ENCODE measurements around the gene ITIH5. TPM values are rescaled to one million over a fixed set of nuclear protein-coding genes. Genes with fewer than 3 reads are reported as not detected.

ITIH5 gene
- total and polyA plus RNA-seq, 4 donors = 0.88 to 68.5 (median 6.4) TPM

DNA sequence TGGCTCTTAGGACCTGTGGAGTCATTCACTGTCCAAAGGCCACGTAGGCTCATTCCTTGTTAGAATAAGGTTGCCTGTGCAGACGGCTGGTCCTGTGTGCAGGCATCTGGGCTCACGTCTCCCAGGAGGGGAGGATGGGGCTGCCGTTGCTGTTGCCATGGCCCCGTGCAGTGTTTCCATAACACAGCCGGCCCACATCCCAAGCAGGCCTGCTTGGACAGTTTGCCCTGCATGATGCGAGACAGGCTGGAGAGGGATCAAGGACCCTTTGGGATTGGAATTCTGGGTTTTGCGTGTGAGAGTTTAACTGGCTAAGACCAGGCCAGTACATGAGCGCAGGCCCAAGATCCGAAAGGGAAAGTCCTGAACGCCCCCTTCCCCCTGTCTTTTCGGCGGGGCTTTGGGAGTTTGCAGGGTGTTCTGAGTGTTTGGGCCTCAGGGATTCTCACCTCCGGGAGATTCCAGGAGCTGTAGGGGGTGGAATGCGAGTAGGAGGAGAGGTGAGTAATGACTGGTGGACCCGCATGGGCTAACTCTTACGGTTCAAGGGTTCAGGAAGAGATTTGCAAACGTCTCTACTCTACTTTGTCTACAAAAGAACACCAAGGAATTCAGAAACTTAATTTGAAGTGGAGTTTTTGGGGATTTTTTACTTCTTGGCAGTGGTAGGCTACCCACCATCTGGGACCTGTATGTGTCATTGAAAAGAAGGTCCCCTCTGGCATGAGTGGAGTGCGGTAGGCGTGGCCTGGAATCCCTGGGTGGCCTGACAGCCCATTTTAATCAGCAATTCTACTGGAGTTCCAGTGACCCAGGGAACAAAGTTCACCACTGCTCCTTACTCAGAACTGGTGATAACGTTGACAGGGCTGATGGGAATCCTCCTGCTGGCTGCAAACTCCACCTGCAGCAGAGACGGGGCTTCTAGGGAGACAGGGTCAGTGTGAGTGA, 125.4 kb downstream of the ITIH5 start:
- peaks cover 0 to 4% (median 0%) of the 10 kb centered on the region in 4 donors for H3K9me3 ChIP-seq (ENCODE audit: control insufficient read depth in 4 of 4, insufficient read depth in 3 of 4, low read length in 3 of 4)
- H3K9ac ChIP-seq (ENCODE audit: insufficient read depth in 1 of 2, low read length in 2 of 2) = peak overlapping the region in 1 of 2 donors; percentile 73
- peak overlapping the region; percentile 14 to 85 for H3K27ac ChIP-seq (ENCODE audit: low read depth in 1 of 2, low read length in 1 of 2)
- DNase-seq (peak; percentile 93 to 97 (median 96)), ATAC-seq (ENCODE audit: insufficient read depth, low FRiP score) (peak; percentile 71)
- no peak overlapping the region for H3K4me3 ChIP-seq
- WGBS, 2 donors = 65 to 80% methylated on average over 21 to 22 of the region's 22 CpGs
- peaks cover 0 to 42% (median 5%) of the 10 kb centered on the region in 5 donors for H3K4me1 ChIP-seq (ENCODE audit: control insufficient read depth in 5 of 5, insufficient read depth in 5 of 5, low read length in 5 of 5)
- no peaks in the 10 kb centered on the region for H3K27me3 ChIP-seq (ENCODE audit: control insufficient read depth in 3 of 3, insufficient read depth in 3 of 3, low read length in 2 of 3)
- H3K36me3 ChIP-seq (ENCODE audit: control insufficient read depth in 4 of 4, insufficient read depth in 4 of 4, low read length in 4 of 4) = no peaks in the 10 kb centered on the region
- TF ChIP-seq, protein P1, sequence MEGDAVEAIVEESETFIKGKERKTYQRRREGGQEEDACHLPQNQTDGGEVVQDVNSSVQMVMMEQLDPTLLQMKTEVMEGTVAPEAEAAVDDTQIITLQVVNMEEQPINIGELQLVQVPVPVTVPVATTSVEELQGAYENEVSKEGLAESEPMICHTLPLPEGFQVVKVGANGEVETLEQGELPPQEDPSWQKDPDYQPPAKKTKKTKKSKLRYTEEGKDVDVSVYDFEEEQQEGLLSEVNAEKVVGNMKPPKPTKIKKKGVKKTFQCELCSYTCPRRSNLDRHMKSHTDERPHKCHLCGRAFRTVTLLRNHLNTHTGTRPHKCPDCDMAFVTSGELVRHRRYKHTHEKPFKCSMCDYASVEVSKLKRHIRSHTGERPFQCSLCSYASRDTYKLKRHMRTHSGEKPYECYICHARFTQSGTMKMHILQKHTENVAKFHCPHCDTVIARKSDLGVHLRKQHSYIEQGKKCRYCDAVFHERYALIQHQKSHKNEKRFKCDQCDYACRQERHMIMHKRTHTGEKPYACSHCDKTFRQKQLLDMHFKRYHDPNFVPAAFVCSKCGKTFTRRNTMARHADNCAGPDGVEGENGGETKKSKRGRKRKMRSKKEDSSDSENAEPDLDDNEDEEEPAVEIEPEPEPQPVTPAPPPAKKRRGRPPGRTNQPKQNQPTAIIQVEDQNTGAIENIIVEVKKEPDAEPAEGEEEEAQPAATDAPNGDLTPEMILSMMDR (IDR thresholded peaks at IDR 0.05; ENCODE audit: control extremely low read depth, extremely low read depth) = no peak

DNA sequence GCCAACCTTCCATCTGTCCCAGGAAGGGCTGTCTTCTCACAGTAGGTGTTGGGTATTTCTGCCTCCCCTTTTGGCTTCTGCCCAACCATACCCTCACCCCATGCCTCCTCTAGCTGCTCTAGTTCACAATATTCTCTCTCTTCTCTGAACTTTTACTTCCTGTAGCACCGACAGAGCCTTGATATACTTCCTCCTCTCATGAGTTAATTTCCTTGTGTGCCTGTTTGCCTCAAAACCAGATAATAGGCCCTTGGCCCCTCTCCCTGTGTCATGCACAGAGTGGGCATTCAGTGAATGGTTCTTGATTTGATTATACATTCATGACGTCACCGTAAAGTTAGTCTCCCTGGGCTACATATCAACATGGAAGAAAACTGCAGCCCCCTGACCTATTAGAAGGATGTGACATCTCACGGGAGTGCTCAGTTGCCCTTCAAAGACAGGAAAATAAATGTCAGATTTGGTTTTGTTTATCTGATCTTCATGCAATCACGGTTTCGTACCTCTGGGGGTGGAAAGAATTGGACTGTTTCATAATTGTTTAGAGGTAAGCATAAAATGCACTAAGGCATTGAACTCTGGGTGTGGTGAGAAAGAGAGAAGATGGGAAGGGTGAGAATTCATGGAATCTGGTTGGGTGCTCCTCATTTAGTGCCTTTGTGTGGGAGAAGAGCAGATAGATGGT, 127.7 kb downstream of the ITIH5 start:
- H3K27ac ChIP-seq (ENCODE audit: low read depth in 1 of 2, low read length in 1 of 2) = no peak overlapping the region
- WGBS, 2 donors = 50 to 63% methylated on average over 6 of the region's 6 CpGs
- ATAC-seq (ENCODE audit: insufficient read depth, low FRiP score) (no peak), DNase-seq (no peak)
- H3K4me3 ChIP-seq = no peak overlapping the region
- no peaks in the 10 kb centered on the region for H3K27me3 ChIP-seq (ENCODE audit: control insufficient read depth in 3 of 3, insufficient read depth in 3 of 3, low read length in 2 of 3)
- H3K9ac ChIP-seq (ENCODE audit: insufficient read depth in 1 of 2, low read length in 2 of 2) = no peak overlapping the region
- H3K4me1 ChIP-seq (ENCODE audit: control insufficient read depth in 5 of 5, insufficient read depth in 5 of 5, low read length in 5 of 5) = peaks cover 0 to 31% (median 5%) of the 10 kb centered on the region in 5 donors
- peaks cover 0 to 4% (median 0%) of the 10 kb centered on the region in 4 donors for H3K9me3 ChIP-seq (ENCODE audit: control insufficient read depth in 4 of 4, insufficient read depth in 3 of 4, low read length in 3 of 4)
- TF ChIP-seq, protein P1 (IDR thresholded peaks at IDR 0.05; ENCODE audit: control extremely low read depth, extremely low read depth) = no peak
- H3K36me3 ChIP-seq (ENCODE audit: control insufficient read depth in 4 of 4, insufficient read depth in 4 of 4, low read length in 4 of 4) = no peaks in the 10 kb centered on the region

DNA sequence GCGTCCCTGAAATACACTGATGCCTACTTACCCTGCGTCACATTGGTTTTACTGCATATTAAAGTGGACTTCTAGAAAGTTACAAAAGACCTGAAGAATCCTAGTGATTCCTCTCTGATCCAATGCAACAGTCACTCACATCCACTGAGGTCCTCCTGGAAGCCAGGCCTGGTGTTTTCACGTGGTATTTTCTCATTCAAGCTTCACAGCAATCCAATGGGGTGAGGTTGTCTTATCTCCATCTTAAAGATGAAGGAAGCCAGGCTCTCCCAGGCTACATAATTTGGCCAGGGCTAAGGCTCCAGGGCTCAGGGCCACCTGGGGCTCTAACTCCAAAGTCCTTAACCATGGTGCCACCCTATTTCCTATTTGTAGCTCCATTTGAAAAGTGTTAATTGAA, 129.6 kb downstream of the ITIH5 start:
- Histone ChIP-seq H3K9me3 (ENCODE audit: control insufficient read depth in 4 of 4, insufficient read depth in 3 of 4, low read length in 3 of 4) (peaks cover 0 to 4% (median 0%) of the 10 kb centered on the region in 4 donors), H3K4me3 (no peak overlapping the region), H3K27me3 (ENCODE audit: control insufficient read depth in 3 of 3, insufficient read depth in 3 of 3, low read length in 2 of 3) (peaks cover 0 to 6% (median 0%) of the 10 kb centered on the region in 3 donors), H3K36me3 (ENCODE audit: control insufficient read depth in 4 of 4, insufficient read depth in 4 of 4, low read length in 4 of 4) (no peaks in the 10 kb centered on the region), H3K27ac (ENCODE audit: low read depth in 1 of 2, low read length in 1 of 2) (no peak overlapping the region), H3K4me1 (ENCODE audit: control insufficient read depth in 5 of 5, insufficient read depth in 5 of 5, low read length in 5 of 5) (peaks cover 0 to 22% (median 4%) of the 10 kb centered on the region in 5 donors), H3K9ac (ENCODE audit: insufficient read depth in 1 of 2, low read length in 2 of 2) (no peak overlapping the region)
- 90 to 92% methylated on average over 3 of the region's 3 CpGs for WGBS, 2 donors
- TF ChIP-seq, protein P1 (IDR thresholded peaks at IDR 0.05; ENCODE audit: control extremely low read depth, extremely low read depth) = no peak
- no peak for ATAC-seq (ENCODE audit: insufficient read depth, low FRiP score)
- DNase-seq = no peak

Measured in lung (tissue), 12 donors.